Right kidney (tissue), 9 donors: ENCODE data around the gene ARL15.
"Not testable (repeated sequence)": the region's sequence is repeated elsewhere in the genome, so short reads cannot be mapped to it uniquely, and the experiment has no call there.

Source experiments
- DNase-seq: peaks from one replicate; pipeline ENCODE4 v3.0.0-alpha.2; 2016
- long read RNA-seq, 8 donors: transcript quantifications; one replicate each; lab custom pipeline, GENCODE V29; 2026

The ARL15 gene
- long read RNA-seq, donor 1, partial matches to known transcripts = 0 of 7 reads
- long read RNA-seq, donor 1, other reads (novel, unspliced or antisense) = 0 of 7 reads
- long read RNA-seq, donor 2, partial matches to known transcripts = 0 of 4 reads
- long read RNA-seq, donor 2, other reads (novel, unspliced or antisense) = 0 of 4 reads
- long read RNA-seq, donor 3, partial matches to known transcripts = 0 of 6 reads
- long read RNA-seq, donor 3, other reads (novel, unspliced or antisense) = 0 of 6 reads
- long read RNA-seq, donor 4, partial matches to known transcripts = 0 of 6 reads
- long read RNA-seq, donor 4, other reads (novel, unspliced or antisense) = 0 of 6 reads
- long read RNA-seq, donor 5, partial matches to known transcripts = 0 of 5 reads
- long read RNA-seq, donor 5, other reads (novel, unspliced or antisense) = 0 of 5 reads
- long read RNA-seq, donor 6, transcript ARL15-202 (5 exons, 2,486 nt) = major isoform, 9 of 9 reads
- long read RNA-seq, donor 6, partial matches to known transcripts = 0 of 9 reads
- long read RNA-seq, donor 6, other reads (novel, unspliced or antisense) = 0 of 9 reads
- long read RNA-seq, donor 7, transcript ARL15-202 (5 exons, 2,486 nt) = major isoform, 5 of 8 reads
- long read RNA-seq, donor 7, partial matches to known transcripts = 0 of 8 reads
- long read RNA-seq, donor 7, other reads (novel, unspliced or antisense) = 0 of 8 reads
- long read RNA-seq, donor 8, transcript ARL15-202 (5 exons, 2,486 nt) = major isoform, 6 of 6 reads
- long read RNA-seq, donor 8, partial matches to known transcripts = 0 of 6 reads
- long read RNA-seq, donor 8, other reads (novel, unspliced or antisense) = 0 of 6 reads

DNA sequence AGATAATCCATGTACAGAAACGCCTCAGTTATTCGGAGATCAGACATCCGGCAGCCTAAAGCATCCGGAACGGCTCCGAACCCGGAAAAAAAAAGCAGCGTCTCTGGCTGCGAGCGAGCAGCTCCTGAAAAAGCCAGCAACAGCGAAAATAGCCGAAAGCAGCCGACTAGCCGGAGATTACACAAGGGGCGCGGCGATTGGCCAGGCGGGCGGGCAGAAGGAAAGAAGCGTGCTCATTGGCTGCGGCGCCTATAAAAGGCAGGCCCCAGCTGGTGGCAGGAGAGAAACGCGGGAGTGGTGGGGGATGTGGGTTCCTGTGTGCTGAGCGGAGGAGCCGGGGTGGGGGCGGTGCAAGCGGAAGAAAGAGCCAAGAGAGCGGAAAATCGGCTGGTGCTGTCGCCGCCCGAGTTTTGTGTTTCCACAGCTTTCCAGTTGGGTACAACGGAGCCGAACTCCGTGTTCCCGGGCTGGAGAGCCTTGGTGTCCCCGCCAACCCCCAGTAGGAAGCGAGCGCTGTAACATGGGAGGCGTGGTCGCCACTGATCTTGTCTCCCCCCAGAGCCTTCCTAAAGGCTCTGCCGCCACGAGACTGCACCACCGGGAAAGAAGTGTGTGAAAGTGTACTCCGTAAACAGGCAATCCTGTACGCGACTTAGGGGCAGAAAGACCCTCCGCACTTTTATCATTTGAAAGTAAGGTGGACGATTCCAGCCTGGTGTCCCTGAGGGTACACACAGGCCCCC, at the start of gene ARL15:
Gene ARL15 (minus strand): TSS at position 141 of the 743 bp plus-strand sequence.
- peak; percentile 93 for DNase-seq

- DNase-seq = no peak
Measured at GRCh38 chr5:54360089-54360488, 49.7 kb upstream of the ARL15 start.

- no peak for DNase-seq
Measured at GRCh38 chr5:54357408-54358058, 47.2 kb upstream of the ARL15 start.

DNA sequence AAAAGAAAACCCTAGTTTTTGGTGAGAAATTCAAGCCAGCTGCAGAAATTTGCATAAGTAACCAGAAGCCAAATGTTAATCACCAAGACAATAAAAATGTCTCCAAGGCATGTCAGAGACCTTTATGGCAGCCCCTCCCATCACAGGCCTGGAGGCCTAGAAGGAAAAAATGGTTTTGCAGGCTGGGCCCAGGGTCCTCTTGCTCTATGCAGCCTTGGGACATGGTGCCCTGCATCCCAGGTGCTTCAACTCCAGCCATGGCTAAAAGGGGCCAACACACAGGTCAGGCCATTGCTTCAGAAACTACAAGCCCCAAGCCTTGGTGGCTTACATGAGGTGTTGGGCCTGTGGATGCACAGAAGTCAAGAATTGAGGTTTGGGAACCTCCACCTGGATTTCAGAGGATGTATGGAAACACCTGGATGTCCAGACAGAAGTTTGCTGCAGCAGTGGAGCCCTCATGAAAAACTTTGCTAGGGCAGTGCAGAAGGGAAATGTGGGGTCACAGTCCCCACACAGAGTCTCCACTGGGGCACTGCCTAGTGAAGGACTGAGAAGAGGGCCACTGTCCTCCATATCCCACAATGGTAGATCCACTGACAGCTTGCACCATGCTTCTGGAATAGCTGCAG, 43.7 kb upstream of the ARL15 start:
- not testable (repeated sequence) for DNase-seq

- DNase-seq = not testable (repeated sequence)
Measured at GRCh38 chr5:54352580-54352979, 42.2 kb upstream of the ARL15 start.

GRCh38 chr5:54347221-54347865, 37.0 kb upstream of the ARL15 start:
- no peak for DNase-seq

- no peak for DNase-seq
Measured at GRCh38 chr5:54344653-54345052, 34.3 kb upstream of the ARL15 start.

- DNase-seq = no peak
Measured at GRCh38 chr5:54341971-54342370, 31.6 kb upstream of the ARL15 start.

DNA sequence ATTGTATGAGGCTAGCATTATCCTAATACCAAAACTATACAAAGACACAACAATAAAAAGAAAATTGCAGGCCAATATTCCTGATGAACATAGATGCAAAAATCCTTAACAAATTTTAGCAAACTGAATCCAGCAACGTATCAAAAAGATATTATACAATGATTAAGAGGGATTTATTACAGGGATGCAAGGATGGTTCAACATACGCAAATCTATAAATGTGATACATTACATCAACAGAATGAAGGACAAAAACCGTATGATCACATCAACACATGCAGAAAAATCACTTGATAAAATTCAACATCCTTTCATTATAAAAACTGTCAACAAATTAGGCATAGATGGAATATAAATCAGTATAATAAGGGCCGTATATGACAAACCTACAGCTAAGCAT, 27.1 kb upstream of the ARL15 start:
- DNase-seq = no peak

DNA sequence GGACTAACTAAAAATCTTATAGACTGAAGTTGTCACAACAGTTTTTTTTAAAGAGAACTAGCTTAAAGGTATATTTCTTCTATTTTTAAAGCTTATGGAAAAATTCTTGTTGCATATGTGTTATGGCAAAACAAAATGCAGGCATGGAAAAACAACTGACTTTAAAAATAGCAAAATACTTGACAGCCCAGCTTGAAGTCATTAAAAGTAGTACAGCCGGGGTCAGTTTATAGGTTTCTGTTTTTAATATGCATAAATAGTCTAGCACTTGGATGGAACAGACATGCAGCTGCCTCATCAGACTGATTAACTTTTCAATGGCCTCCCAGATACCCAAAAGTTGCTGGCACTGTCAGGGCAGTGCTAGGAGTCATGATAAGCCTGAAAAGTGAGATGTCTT, 22.3 kb upstream of the ARL15 start:
- DNase-seq = no peak

GRCh38 chr5:54329731-54330709, 19.6 kb upstream of the ARL15 start:
- DNase-seq = no peak

DNA sequence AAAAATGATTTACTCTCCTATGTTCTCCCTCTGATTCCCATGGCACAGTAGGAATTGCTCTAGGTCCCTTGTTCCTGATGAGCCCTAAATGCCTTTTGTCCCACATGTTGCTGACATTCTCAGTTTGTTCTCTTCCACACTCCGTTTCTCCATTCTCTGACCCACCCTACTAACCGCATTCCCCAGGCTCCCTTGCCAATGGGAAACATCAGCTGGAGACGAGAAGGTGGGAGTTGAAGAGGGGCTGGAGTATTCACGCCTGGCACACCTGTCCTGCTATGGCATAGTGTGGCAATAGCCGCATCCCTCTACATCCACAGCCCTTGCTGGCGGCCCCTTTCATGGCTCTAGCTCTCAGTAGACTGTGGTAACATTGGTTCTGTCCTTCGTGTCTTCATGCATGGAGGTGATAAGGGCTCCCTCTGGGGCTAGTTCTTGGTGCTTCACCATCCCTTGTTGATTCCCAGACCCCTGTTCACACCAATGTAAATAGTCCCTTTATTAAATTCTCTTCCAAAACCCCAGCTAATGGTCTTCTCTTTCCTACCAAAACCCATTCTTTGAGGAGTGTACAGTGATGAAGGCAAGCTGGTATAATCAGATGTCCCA, 16.4 kb upstream of the ARL15 start:
- no peak for DNase-seq

- DNase-seq = no peak
Measured at GRCh38 chr5:54325610-54326311, 15.4 kb upstream of the ARL15 start.

DNA sequence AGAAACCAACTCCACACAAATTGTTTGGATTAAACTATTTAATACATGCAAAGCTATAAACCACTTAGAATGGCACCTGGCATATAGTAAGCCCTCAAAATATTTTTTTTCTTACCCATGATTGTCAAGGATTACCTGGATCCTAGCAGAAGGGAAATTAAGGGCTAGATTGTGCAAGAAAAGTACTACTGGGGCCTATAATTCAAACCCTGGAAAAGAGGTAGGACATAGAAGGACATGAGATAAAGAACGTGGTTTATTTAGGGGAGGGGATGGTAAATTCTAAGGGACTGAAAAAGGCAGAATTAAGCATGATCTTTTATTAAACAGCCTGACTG, 14.9 kb upstream of the ARL15 start:
- DNase-seq = no peak

DNA sequence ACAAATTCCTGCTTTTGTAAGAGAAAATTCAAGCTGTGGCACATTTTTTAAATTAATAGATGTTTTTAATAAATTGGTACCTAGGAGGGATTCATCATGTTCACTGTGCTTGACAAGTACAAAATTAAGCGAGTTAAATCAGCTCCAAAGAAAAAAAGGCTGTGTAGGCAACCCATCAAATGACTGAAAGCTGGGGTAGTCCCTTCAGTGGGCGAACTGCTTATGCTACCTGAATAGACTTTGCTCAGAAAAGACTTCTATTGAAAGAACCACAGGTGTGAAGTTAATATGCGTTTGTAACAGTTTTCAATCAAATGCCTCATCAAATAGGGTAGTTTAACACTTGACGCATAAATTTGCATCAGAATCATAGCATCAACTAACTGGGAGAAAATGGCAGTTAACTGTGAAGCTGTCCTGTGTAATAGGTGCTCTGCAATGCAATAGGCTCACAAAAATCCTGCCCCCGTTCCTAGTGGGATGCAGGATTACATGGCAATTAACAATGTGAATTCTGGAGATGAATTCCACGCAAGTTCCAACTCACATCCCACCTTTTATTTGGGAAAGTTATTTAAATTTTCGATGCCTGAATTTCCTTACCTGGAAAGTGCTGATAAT, 14.4 kb upstream of the ARL15 start:
- DNase-seq = no peak

GRCh38 chr5:54323495-54323894, 13.1 kb upstream of the ARL15 start:
- no peak for DNase-seq

- DNase-seq = no peak
Measured at GRCh38 chr5:54320256-54320655, 9.9 kb upstream of the ARL15 start.

- no peak for DNase-seq
Measured at GRCh38 chr5:54317511-54318260, 7.3 kb upstream of the ARL15 start.
